Activated T-helper 1 cell treated with anti-CD3 and anti-CD28 coated beads, Interleukin-12 subunit alpha, Interleukin-12 subunit beta, Interleukin-2, Interleukin-4 antibody, amounts not matched to agents 30 ng/mL and 10 ng/mL and 1 ng/mL, durations not matched to agents 14 hours and 24 hours and 36 hours (primary cell): ENCODE measurements around the gene MINDY3. TPM values are rescaled to one million over a fixed set of nuclear protein-coding genes. Genes with fewer than 3 reads are reported as not detected.

Experiments used
- DNase-seq: peaks from one replicate; pipeline ENCODE4 v3.0.0; 2021; ENCODE audit warnings: low spot score
- H3K27ac Mint-ChIP-seq: one replicate; pipeline ENCODE4 v1.8.0; 2021; ENCODE audit warnings: mild to moderate bottlenecking, mixed read lengths
- H3K27me3 Mint-ChIP-seq: one replicate; pipeline ENCODE4 v1.8.0; 2022; ENCODE audit warnings: mild to moderate bottlenecking, moderate library complexity, mixed read lengths; ENCODE audit not compliant: insufficient read depth
- H3K36me3 Mint-ChIP-seq: one replicate; pipeline ENCODE4 v1.8.0; 2021; ENCODE audit warnings: low read depth, mixed read lengths
- H3K4me1 Mint-ChIP-seq: one replicate; pipeline ENCODE4 v1.8.0; 2021; ENCODE audit warnings: low read depth, mixed read lengths
- H3K4me3 Mint-ChIP-seq: one replicate; pipeline ENCODE4 v1.8.0; 2021; ENCODE audit warnings: mild to moderate bottlenecking, moderate library complexity, mixed read lengths
- H3K9me3 Mint-ChIP-seq: one replicate; pipeline ENCODE4 v1.8.0; 2021; ENCODE audit warnings: mixed read lengths
- intact Hi-C: fragments of 100-400 bp; cut with micrococcal nuclease; formaldehyde crosslinking; loops from one replicate; pipeline ENCODE4 v1.15.1; 2024
- total RNA-seq: library from RNA; stranded (reverse); gene quantifications from 2 replicates; pipeline ENCODE4 v1.2.3, GENCODE V29; 2022

Gene MINDY3
- total RNA-seq, 1 donor from 2014 or later = 14.5 TPM

GRCh38 chr10:15795036-15795792 lies 65.1 kb downstream of the MINDY3 start:
- no peaks in the 10 kb centered on the region for H3K27me3 Mint-ChIP-seq
- intact Hi-C loops = no loop called here
- peaks cover 18% of the 10 kb centered on the region for H3K4me1 Mint-ChIP-seq
- no peaks in the 10 kb centered on the region for H3K9me3 Mint-ChIP-seq
- peaks cover 9% of the 10 kb centered on the region for H3K36me3 Mint-ChIP-seq
- no peak for DNase-seq
- H3K4me3 Mint-ChIP-seq = no peak overlapping the region
- no peak overlapping the region for H3K27ac Mint-ChIP-seq

- peaks cover 8% of the 10 kb centered on the region for H3K36me3 Mint-ChIP-seq
- no peak overlapping the region for H3K4me3 Mint-ChIP-seq
- no peaks in the 10 kb centered on the region for H3K9me3 Mint-ChIP-seq
- DNase-seq = no peak
- H3K27me3 Mint-ChIP-seq = no peaks in the 10 kb centered on the region
- H3K4me1 Mint-ChIP-seq = peaks cover 18% of the 10 kb centered on the region
- intact Hi-C loops = no loop called here
- no peak overlapping the region for H3K27ac Mint-ChIP-seq
Measured at GRCh38 chr10:15794569-15794968, 65.7 kb downstream of the MINDY3 start.

GRCh38 chr10:15793664-15794063 lies 66.6 kb downstream of the MINDY3 start:
- intact Hi-C loops = no loop called here
- Mint-ChIP-seq H3K27me3 (no peaks in the 10 kb centered on the region), H3K27ac (no peak overlapping the region), H3K4me3 (no peak overlapping the region), H3K36me3 (peaks cover 9% of the 10 kb centered on the region), H3K4me1 (peaks cover 18% of the 10 kb centered on the region), H3K9me3 (no peaks in the 10 kb centered on the region)
- no peak for DNase-seq

DNA sequence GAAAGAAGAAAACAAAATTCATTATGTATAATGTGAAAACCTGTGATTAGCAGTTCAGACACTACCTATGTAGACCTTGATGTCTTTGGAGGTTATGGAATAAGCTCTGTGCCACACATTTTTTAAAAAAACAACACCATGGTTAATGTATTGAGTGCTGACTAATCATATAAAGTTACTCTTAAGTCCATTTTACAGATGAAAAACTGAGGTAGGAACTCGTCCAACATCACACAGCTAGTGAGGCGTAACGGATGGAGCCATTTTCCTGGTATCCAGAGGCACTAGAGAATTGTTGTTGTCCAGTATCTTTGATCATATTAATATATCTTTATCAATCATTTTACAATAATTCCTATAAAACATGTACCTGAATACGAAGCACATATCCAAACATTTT lies 67.5 kb downstream of the MINDY3 start:
- no peak for DNase-seq
- no peaks in the 10 kb centered on the region for H3K27me3 Mint-ChIP-seq
- H3K36me3 Mint-ChIP-seq = peaks cover 9% of the 10 kb centered on the region
- peaks cover 18% of the 10 kb centered on the region for H3K4me1 Mint-ChIP-seq
- H3K27ac Mint-ChIP-seq = no peak overlapping the region
- intact Hi-C loops = no loop called here
- H3K9me3 Mint-ChIP-seq = no peaks in the 10 kb centered on the region
- no peak overlapping the region for H3K4me3 Mint-ChIP-seq

DNA sequence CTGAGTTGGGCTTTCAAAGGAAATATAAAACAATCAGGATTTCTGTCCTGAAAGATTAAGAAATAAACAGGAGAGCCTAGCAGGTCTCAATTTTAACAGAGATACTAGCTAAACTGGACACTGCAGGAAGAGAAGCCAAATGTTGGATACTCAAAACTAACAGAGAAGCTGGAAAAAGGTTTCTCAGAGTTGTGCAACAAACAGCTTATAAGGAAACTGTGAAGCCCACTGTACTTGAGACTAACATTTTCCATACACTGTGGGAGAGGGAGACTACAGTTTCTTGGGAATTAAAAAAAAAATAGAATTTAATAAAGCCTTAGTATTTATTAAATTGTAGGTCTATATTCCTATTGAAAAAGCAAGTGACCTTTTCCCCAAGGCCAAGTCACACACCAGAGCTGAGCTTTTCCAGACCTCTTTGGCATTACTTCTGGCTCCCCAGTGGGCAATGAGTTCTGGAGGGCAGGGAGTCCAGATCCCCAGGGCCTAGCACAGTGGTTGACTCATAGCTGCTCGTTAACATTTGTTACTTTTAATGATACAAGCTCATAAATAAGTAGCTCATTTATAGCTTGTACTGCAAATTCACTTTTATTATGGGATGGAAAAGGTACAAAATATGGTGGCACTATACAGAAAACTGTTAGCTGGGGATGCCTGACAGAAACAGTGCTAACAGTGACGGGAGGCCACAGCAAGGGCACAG lies 68.3 kb downstream of the MINDY3 start:
- no peaks in the 10 kb centered on the region for H3K9me3 Mint-ChIP-seq
- no peak for DNase-seq
- H3K27ac Mint-ChIP-seq = no peak overlapping the region
- peaks cover 18% of the 10 kb centered on the region for H3K4me1 Mint-ChIP-seq
- no peak overlapping the region for H3K4me3 Mint-ChIP-seq
- H3K27me3 Mint-ChIP-seq = no peaks in the 10 kb centered on the region
- peaks cover 11% of the 10 kb centered on the region for H3K36me3 Mint-ChIP-seq
- intact Hi-C loops = no loop called here

GRCh38 chr10:15789793-15790525 lies 70.3 kb downstream of the MINDY3 start:
- H3K9me3 Mint-ChIP-seq = no peaks in the 10 kb centered on the region
- H3K4me1 Mint-ChIP-seq = peaks cover 1% of the 10 kb centered on the region
- intact Hi-C loops = no loop called here
- no peak overlapping the region for H3K27ac Mint-ChIP-seq
- H3K36me3 Mint-ChIP-seq = peaks cover 16% of the 10 kb centered on the region
- H3K4me3 Mint-ChIP-seq = no peak overlapping the region
- no peaks in the 10 kb centered on the region for H3K27me3 Mint-ChIP-seq
- no peak for DNase-seq

GRCh38 chr10:15787426-15787825 lies 72.9 kb downstream of the MINDY3 start:
- no peak overlapping the region for H3K27ac Mint-ChIP-seq
- H3K9me3 Mint-ChIP-seq = no peaks in the 10 kb centered on the region
- no peaks in the 10 kb centered on the region for H3K4me1 Mint-ChIP-seq
- intact Hi-C loops = no loop called here
- no peak overlapping the region for H3K4me3 Mint-ChIP-seq
- no peaks in the 10 kb centered on the region for H3K27me3 Mint-ChIP-seq
- DNase-seq = no peak
- H3K36me3 Mint-ChIP-seq = peaks cover 19% of the 10 kb centered on the region

DNA sequence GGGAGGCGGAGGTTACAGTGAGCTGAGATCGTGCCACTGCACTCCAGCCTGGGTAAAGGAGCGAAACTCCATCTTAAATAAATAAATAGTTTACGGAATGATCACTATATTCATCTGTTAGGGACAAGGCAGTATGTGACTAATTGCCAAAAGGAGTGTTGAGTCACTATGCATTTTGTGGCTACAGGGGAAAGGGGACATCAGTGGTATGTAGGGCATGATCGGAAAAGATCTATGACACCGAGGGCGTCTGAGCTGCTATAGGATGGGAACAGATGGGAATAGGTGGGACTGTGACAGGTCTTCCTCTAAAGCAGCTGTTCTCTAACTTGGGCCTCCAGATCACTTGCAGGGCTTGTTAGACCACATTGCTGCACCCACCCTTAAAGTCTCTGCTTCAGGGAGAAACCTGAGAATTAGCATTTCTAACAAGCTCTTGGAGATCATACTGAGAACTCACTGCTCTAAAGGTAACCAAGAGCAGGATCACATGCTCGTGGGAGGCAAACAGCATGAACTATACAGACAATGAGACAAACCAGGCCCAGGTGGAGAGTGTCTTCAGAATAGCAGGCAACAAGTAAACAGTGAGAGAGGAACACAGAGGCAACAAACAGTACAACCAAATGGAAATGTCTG lies 75.5 kb downstream of the MINDY3 start:
- no peak for DNase-seq
- Mint-ChIP-seq H3K4me1 (no peaks in the 10 kb centered on the region), H3K36me3 (peaks cover 26% of the 10 kb centered on the region), H3K27ac (no peak overlapping the region), H3K27me3 (no peaks in the 10 kb centered on the region), H3K9me3 (no peaks in the 10 kb centered on the region), H3K4me3 (no peak overlapping the region)
- intact Hi-C loops = no loop called here

- intact Hi-C loops = no loop called here
- H3K27ac Mint-ChIP-seq = no peak overlapping the region
- no peaks in the 10 kb centered on the region for H3K4me1 Mint-ChIP-seq
- DNase-seq = no peak
- H3K9me3 Mint-ChIP-seq = no peaks in the 10 kb centered on the region
- H3K4me3 Mint-ChIP-seq = no peak overlapping the region
- H3K36me3 Mint-ChIP-seq = peaks cover 25% of the 10 kb centered on the region
- H3K27me3 Mint-ChIP-seq = no peaks in the 10 kb centered on the region
Measured at GRCh38 chr10:15783941-15784636, 76.2 kb downstream of the MINDY3 start.

GRCh38 chr10:15782851-15783250 lies 77.5 kb downstream of the MINDY3 start:
- intact Hi-C loops = no loop called here
- no peak for DNase-seq
- peaks cover 25% of the 10 kb centered on the region for H3K36me3 Mint-ChIP-seq
- no peaks in the 10 kb centered on the region for H3K9me3 Mint-ChIP-seq
- no peaks in the 10 kb centered on the region for H3K4me1 Mint-ChIP-seq
- no peak overlapping the region for H3K27ac Mint-ChIP-seq
- no peaks in the 10 kb centered on the region for H3K27me3 Mint-ChIP-seq
- H3K4me3 Mint-ChIP-seq = no peak overlapping the region

GRCh38 chr10:15781381-15781960 lies 78.8 kb downstream of the MINDY3 start:
- DNase-seq = no peak
- Mint-ChIP-seq H3K36me3 (peaks cover 25% of the 10 kb centered on the region), H3K9me3 (no peaks in the 10 kb centered on the region), H3K27ac (no peak overlapping the region), H3K27me3 (no peaks in the 10 kb centered on the region), H3K4me1 (no peaks in the 10 kb centered on the region), H3K4me3 (no peak overlapping the region)
- intact Hi-C loops = no loop called here
